Bone marrow (tissue), 2 donors: ENCODE data around the gene PEPD.

Experiments used
- DNase-seq, 2 donors: peaks; one replicate each; lab custom pipeline; 2025; lab: John Stamatoyannopoulos, UW

The PEPD gene

GRCh38 chr19:33358408-33358807 lies 163.2 kb downstream of the PEPD start:
- no peak for DNase-seq

GRCh38 chr19:33357556-33357955 lies 164.0 kb downstream of the PEPD start:
- DNase-seq: no peak

DNA sequence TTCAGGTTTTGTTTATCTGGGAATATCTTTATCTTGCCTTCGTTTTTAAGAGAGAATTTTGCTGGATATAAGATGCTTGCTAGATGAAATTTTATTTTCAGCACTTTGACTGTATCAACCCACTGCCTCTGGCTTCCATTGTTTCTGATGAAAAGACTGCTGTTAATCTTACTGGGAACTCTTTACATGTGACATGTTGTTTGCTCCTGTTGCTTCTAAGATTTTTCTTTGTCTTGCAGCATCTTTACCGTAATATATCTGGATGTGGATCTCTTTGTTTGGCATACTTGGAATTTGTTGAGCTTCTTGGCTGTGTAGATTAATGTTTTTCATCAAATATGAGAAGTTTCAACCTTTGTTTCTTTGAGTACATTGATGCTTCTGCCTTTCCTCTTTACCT lies 166.1 kb downstream of the PEPD start:
- no peak for DNase-seq

DNA sequence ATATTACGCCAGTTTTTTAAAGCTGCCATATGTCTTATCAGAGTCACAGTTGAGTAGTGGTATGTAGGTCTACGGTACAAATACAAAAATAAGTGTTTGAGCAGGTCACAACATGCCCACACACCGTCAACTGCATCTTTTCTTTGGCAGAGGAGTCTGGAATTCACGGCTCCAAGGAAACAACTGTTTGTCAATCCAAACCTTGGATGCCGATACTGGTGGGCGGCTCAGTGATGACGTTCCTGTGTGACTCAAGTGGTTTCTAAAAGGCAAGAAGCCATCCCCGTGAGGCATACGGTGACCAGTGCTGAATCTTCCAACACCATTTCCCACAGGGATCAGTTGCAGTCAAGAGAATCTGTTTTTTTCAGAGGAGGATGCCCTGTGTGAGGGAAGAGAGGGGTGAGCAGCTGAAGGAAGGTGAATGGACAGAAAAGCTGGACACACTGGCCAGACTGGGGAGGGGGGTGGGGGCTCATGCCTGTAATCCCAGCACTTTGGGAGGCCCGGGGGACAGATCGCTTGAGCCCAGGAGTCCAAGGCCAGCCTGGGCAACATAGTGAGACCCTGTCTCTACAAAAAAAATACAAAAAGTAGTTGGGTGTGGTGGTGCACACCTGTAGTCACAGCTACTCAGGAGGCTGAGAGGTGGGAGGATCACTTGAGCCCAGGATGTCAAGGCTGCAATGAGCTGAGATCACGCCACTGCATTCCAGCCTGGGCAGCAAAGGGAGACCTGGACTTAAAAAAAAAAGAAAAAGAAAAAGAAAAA lies 170.9 kb downstream of the PEPD start:
- no peak for DNase-seq

DNA sequence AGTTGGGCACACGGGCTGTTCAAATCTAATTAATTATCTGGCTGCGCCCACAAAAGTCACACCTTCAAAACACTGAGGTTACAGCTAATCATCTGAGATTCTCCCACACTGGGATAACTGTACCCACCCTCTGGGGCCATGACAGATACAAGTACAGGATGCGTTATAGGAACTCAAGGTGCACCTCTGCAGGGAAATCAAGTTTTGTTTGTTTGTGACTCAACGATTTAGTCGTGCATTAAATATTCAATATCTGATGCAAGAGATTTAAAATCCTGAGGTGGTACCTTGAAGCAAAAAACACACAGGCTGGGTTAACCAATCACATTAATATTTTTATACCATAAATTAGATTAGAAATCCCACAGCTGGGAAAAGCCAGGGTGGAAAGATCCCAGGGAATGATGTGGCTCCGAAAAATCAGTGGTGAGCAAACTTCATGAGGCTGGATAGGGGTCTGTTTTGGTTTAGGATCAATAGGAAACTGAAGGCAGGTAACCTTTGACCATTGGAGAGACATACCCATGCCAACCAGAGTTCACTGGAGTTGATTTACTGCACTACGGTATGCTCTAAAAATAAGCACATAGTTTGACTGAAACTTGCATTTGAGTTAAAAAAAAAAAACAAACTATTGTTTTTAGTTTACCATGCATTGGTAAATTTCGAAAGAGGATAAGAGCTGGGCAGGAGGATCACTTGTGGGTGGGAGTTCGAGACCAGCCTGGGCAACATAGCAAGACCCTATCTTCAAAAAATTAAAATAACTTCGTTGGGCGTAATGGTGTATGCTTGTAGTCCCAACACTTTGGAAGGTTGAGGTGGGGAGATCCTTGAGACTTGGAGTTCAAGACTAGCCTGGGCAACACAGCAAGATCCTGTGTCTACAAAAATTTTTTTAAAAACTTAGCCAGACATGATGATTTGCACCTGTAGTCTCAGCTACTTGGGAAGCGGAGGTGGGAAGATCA lies 172.0 kb downstream of the PEPD start:
- DNase-seq: no peak

GRCh38 chr19:33348301-33349010 lies 173.1 kb downstream of the PEPD start:
- DNase-seq: no peak

- no peak for DNase-seq
Observed at GRCh38 chr19:33347300-33347699, 174.3 kb downstream of the PEPD start.

DNA sequence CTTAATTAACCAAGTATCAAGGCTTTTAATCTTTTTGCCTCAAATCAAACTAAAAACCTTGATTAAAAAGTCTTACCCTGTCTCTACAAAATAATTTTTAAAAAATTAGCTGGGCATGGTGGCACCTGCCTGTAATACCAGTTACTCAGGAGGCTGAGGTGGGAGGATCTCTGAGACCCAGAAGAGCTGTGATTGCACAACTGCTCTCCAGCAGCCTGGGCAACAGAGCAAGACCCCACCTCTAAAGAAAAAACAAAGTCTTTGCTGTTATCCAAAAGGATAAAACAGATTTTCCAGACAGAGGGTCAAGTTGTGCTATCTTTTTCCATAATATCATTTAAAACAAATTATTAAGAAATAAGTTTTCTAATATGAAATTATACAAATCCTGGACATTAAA lies 174.9 kb downstream of the PEPD start:
- DNase-seq: no peak

- DNase-seq: no peak
Observed at GRCh38 chr19:33345163-33345562, 176.4 kb downstream of the PEPD start.

DNA sequence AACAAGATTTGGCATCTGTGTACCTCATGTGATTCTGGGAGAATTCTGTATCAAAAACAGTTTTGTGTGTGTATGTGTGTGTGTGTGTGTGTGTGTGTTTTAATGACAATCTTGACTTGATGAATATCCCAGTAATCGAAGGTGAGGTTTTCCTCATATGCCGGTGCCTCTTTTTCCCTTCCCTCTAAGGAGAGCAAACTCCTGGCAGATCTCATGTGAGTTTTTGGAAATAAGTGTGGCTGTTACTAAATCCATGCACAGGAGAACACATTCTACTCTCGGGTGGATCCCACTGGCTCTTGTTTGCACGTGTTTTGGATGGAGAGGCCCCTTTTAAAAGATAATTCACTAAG lies 177.0 kb downstream of the PEPD start:
- no peak for DNase-seq

GRCh38 chr19:33343859-33344572 lies 177.6 kb downstream of the PEPD start:
- DNase-seq: no peak

DNA sequence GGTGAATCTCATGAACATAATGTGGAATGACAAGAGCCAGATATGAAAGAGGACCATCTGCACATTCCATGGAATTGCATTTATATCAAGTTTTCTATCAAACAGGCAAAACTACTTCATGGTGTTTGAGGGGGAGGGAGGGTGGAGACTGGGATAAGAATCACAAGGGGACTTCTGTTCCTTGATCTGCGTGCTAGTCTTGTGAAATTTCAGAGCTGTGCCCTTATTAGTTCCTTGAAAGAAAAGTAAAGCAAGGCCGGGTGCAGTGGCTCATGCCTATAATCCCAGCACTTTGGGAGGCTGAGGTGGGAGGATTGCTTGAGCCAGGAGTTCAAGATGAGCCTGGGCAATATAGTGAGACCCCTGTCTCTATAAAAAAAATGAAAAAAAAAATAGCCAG lies 178.3 kb downstream of the PEPD start:
- no peak for DNase-seq

GRCh38 chr19:33340991-33341390 lies 180.6 kb downstream of the PEPD start:
- DNase-seq: no peak

DNA sequence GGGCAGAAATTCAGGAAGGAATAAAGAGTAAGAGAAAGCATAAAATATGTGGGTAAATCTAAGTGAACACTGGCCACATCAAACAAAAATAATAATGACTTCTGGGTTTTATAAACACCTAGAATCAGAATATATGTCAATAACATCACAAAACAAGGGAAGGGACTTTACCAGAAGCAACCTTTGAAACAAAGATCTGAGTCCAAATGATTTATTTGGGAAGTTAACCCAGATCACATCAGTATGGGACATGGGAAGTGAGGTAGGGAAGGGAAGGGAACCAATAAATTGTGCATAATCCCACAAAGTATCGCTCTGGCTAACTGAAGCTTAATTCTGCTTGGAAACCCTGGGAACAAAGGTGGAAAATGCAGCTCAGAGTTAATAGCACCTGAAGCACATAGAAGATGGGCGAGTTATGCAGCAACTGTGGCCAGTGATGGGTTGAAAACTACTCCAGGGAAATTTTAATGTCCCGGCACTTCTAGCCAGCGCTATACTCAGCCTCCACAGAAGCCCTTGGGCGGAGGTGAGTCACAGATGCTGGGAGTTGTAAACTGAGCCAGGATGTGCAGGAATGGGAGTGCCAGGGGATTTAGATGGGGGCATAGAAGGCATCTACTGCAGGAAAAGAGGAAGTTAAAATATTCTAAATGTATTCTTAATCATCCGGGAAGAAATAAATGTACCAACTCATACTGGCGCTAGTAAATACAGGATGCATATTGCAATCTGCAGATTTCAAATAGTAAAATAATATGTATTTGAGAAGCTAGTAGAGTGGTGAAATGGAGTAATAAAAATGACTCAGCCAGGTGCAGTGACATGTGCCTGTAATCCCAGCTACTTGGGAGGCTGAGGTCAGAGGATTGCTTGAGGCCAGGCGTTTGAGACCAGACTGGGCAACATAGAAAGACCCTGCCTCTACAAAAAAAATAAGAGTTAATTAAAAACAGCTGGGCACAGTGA lies 182.3 kb downstream of the PEPD start:
- no peak for DNase-seq
